HG03064 (cell line): ENCODE measurements around the gene RNF151.
"Not testable (repeated sequence)": the region's sequence is repeated elsewhere in the genome, so short reads cannot be mapped to it uniquely, and the experiment has no call there.

Experiments used
- ATAC-seq: cut with Tn5 transposase; IDR thresholded peaks from one replicate; pipeline ENCODE4 v1.9.1; 2021; ENCODE audit warnings: low read depth; ENCODE audit not compliant: unreplicated experiment

Gene RNF151

DNA sequence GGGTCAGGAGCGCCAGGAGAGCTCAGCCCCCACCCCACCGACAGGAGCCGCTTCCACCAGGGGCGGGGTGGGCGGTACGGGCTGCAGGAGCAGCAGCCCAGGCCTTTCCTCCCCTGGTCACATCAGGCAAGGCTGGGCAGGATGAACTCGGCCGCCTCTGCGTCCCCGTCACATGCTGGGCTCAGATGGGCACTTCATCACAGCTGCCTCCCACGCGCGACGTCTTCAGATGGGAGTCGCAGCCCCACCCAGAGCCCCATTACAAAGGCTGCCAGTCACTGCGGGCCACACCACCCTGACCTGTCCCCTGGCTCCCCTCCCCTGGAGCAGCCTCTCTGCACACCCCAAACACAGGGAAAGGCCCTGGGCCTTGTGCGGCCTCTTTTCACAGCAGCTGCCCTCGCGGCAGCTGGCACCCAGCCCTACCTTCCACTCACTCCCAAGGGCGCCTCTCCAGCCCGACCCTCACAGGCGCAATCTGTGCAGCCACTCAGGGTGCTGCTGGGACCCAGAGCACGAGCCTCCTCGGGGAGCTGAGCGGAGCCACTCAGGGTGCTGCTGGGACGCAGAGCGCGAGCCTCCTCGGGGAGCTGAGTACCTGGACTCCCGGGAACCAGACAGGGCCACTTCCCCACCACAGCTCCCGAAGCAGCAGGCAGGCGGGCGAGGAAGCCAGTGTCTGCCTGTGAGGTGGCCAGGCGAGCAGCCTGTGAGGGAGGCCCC lies 38.3 kb downstream of the RNF151 start:
- ATAC-seq: no peak

DNA sequence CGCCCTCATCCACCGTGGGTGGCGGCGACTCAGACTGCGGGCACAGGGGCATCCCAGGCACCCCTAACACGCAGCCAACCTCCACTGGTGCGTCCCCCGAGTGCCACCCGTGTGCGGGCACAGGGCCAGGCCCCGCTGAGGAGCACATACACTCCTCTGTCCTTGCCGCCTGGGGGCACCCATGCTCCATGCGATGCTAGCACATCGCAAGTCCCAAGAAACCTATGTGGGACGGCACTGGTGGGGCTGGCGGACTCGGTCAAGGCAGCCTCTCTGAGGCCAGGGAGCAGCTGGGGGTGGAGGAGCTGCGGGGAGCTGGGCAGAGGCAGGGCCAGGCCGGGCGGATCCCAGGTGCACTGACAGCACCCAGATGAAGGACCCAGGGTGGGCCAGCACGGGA lies 39.0 kb downstream of the RNF151 start:
- ATAC-seq: no peak

DNA sequence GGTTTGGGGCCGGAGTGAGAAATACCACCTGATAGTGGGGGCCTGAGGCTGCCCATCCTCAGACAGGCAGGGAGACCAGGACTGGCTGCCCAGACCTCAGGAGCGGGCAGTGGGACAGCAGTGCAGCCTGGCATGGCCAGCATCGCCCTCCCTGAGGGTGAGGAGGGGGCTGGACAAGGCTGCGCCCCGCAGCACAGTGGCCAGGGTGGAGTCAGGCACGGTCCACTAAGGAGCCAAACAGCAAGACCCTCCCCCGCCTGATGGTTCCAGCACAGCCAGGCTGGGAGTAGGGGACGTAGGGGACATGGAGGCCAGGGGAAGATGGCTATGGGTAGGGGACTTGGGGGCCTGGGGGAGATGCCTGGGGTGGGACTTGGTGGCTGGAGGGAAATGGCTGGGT lies 39.7 kb downstream of the RNF151 start:
- ATAC-seq: no peak

DNA sequence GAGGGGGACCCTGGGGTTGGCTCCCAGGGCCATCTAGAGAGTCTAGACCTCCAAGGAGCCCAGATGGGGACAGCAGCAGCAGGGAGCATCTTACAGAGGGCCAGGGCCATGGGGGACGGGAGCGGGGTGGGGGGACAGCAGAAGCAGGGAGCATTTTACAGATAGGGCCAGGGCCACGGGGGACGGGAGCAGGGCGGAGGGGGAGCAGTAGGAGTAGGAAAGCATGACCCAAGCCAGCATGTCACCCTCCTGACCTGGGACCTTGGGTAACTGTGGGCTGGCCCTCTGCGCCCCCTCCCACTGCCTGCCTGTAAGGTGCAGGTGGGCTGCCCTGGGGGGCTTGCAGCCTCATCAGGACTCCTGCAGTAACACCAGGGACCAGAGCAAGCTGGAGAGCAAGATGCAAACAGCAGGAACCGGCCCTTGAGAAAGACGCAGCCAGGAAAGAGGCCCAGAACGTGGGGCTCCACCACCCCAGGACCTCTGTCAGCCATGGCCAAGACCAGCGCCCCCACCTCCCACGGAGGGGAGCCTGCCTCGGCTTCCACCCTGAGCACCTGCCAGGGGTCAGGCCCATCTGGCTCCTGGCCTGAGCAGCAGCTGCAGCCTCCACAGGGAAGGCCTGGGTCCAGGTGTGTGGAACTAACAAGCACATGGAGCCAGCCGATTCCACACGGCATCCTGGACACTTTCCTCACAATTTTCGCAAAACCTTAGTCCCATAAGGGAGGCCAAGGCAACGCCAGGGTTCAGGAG lies 40.6 kb downstream of the RNF151 start:
- ATAC-seq: no peak

DNA sequence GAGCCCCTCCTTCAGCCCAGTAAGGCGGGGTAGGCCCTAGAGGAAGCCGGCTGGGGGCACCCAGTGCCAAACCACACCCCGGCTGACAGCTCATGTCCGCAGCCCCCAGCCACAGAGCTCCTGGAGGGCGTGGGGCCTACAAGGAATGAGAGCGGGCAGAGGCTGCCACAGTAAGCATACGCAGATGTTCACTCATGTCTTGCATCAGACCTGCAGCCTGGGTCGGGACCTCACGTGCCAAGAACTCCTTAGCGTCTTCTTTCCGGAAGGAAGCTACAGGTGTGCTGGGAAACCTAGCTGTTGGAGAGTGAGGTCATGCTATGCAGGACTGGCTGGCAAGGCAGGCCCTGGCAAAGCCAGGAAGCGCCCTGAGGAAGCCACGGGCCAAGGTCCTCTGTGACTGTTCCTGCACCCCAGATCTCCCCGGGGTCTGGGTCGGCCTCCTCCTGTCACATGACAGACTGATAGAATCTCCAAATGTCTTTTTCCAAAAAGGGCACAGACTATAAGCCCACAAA lies 41.4 kb downstream of the RNF151 start:
- ATAC-seq: no peak

DNA sequence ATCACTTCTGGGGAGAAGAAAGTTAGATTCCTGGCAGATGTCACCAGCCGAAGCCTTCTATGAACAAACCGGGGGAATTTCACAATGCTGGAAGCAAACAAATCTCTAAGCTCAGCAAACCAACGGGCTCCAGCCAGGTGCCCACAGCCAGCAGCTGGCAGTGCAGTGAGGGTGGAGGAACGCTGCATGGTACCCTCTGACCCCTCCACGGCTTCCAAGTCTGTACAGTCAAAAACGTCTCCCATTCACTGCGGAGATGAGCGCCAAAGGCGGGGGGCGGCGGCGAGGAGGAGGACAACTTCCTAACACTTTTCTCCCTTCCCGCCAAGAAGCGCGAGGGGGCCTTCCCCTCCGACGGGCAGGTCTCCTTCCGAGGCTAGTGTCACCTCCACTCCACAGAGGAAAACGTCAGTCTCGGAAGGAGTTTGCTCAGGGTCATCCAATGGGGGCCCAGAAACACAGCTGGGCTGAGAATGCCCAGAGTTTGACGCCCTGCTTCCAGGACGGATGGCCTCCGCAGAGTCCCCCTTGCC lies 42.0 kb downstream of the RNF151 start:
- no peak for ATAC-seq

DNA sequence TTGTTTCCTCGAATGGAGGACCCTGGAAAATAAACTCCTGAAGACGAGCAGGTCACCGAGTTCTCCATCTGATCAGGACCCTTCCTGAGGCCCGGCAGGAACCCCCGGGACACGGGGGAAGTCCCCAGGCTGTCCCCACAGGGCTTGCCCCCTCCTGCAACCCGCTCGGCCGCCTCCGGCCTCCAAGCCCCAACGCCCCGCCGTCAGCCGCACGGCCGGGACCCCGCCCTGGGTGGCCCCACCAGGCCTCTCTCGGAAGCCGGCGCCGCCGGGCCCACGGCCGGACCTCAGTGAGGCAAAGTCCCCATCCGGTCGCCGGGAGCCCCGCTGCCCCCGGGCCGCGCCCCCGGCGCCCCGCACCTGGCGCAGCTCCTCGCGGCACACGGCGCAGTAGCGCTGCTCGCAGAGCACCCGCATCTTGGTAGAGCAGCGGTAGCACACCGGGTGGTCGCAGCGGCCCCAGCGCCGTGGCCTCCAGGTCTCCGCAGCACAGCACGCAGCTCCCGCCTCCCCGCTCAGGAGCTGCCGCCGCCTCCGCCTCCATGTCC lies 42.6 kb downstream of the RNF151 start:
- ATAC-seq: peak; percentile 35

DNA sequence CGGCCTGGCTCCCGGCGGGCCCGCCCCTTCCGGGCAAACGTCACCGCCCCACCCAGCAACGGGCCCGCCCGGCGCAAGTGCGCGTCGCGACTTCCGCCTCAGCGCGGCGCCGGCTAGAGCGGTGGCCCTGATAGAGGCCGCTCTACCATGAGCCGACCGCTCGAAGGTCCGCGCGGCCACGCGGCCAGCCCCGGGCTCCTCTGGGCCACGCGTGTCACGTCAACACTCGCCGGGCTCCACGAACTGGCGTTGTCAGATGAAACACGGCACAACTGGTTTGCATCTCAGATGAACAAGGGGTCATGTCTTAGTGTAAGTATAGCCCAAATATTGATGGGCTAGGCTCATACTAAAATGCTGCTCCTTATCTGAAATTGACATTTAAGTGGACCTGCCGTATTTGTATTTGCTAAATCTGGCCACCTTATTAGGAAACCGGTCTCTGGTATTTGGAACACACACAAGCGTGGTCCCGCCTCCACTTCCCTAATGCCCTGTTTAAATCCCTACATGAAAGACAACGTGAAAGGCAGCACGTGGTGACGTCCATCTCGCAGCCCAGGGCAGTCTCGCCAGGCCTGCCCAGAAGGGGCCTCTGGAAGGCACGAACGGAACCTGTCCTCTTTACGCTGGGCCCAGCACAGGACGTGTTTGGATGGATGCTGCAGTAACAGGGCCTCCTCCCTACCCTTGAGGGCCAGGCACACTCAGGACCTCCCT lies 43.3 kb downstream of the RNF151 start, which contains the start of gene ZNF598:
TSS of gene ZNF598 (minus strand) at position 31 of the 720 bp plus-strand sequence.
- peak; percentile 74 for ATAC-seq

DNA sequence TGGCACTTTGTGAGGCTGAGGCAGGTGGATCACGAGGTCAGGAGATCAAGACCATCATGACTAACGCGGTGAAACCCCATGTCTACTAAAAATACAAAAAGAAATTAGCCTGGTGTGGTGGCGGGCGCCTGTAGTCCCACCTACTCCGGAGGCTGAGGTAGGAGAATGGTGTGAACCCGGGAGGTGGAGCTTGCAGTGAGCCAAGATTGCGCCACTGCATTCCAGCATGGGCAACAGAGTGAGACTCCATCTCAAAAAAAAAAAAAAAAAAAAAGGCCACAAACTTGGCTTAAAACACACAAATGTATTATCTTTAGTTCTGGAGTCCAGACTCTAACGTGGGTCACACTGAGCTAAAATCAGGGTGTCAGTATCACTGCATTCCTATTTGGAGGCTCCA lies 45.1 kb downstream of the RNF151 start:
- ATAC-seq: not testable (repeated sequence)

DNA sequence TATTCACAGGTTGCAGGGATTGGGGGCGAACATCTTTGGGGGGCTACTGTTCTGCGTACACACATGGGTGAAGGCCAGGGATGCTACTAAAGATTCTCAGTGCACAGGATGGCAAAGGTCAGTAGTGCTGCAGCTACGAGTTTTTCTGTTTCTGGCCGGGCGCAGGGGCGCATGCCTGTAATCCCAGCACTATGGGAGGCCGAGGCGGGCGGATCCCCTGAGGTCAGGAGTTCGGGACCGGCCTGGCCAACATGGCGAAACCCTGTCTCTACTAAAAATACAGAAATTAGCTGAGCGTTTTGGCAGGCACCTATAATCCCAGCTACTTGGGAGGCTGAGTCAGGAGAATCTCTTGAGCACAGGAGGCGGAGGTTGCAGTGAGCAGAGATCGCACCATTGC lies 46.9 kb downstream of the RNF151 start:
- no peak for ATAC-seq

DNA sequence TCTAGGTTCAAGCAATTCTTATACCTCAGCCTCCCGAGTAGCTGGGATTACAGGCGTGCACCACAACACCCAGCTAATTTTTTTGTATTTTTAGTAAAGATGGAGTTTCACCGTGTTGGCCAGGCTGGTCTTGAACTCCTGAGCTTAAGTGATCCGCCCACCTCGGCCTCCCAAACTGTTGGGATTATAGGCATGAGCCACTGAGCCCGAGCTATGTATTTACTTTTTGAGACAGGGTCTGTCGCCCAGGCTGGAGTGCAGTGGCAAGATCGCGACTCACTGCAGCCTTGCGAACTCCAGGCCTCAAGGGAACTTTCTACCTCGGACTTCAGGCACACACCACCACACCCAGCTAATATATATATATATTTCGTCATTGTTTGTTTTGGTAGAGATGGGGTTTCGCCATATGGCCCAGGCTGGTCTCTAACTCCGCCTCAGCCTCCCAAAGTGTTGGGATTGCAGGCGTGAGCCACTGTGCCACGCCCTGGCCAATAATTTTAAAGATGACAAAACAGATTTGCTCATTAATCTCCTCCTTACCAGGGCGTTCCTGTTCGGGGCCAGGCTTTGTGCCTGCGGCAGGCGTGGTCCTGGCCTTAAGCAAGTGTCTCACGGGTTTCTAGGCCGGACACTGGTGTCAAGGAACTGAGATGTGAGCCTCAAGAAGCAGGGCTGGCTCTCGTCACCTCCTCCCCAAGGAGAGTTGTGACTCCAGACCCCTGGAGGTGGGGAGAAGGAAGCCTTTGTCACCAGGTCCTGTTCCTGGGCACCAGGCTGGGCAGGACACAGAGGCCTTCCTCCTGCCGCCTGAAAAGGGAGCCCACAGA lies 48.7 kb downstream of the RNF151 start:
- ATAC-seq: no peak

DNA sequence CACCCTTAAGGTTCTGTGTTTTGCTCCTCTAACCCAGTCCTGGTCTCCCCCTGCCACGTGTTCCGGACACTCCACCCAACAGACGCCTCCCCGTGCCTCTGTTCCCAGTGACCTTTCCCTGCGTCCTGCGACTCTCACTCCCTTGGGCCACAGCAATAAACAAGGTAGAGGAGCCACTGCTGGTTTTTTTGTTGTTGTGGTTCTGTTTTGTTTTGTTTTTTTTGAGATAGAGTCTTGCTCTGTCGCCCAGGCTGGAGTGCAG lies 49.2 kb downstream of the RNF151 start:
- ATAC-seq: no peak

DNA sequence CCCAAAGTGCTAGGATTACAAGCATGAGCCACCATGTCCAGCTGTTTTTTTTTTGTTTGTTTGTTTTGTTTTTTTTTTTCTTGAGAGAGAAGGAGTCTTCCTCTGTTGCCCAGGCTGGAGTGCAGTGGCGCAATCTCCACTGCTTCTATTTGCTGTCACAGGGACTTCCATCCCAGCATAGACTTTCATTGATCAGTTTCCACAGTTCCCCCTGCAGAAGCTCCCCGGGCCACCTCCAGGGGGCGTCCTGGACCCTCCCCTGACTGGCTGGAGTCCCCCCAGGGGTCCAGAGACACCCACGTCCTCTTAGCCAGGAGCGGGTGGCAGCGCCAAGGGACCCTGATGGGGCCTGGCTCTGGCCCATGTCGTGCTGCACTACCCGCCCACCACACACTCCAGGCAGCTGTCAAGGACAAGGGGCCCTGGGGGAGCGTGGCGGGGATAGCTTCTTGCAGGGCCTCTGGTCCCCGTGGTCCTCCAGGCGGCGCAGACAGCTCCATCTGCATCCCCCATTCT lies 49.8 kb downstream of the RNF151 start:
- no peak for ATAC-seq
